ENCODE data around the gene JAK1. TPM values are rescaled to one million over a fixed set of nuclear protein-coding genes. Genes with fewer than 3 reads are reported as not detected.
A peak's percentile ranks its signal among the peaks of the same experiment; 100 is the strongest.

The JAK1 gene
- total RNA-seq, 1 experiment from 2014 or later = 339 TPM

DNA sequence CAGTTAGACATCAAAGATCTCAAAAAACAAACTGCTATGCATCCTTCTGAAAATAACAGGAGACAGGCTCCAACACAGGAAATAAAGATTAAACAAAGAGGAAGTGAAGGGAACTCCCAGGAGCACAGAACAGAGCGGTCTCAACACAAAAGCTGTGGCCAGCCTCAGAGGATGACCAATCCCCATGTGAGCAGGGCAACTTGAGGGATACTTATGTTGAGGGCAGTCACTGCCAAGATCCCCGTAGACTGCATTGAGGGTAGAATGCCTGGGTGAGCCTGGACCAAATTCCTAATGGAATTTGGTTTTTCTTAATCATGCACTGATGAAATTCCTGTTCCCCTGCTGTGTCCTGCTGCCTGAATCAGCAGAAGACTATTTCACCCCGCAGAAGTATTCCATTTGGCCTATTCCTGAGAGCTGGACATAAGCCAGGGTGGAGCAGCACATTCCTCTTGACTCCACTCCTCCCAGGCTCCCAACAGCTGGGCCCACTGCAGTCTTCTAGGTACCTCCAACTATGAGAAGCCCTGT is 49.0 kb downstream of the JAK1 start:
- no peak for TF ChIP-seq EZH2 (IDR thresholded peaks at IDR 0.05; ENCODE audit: borderline replicate concordance, low read depth, low read length, poor library complexity, severe bottlenecking)
- TF ChIP-seq, protein P1, sequence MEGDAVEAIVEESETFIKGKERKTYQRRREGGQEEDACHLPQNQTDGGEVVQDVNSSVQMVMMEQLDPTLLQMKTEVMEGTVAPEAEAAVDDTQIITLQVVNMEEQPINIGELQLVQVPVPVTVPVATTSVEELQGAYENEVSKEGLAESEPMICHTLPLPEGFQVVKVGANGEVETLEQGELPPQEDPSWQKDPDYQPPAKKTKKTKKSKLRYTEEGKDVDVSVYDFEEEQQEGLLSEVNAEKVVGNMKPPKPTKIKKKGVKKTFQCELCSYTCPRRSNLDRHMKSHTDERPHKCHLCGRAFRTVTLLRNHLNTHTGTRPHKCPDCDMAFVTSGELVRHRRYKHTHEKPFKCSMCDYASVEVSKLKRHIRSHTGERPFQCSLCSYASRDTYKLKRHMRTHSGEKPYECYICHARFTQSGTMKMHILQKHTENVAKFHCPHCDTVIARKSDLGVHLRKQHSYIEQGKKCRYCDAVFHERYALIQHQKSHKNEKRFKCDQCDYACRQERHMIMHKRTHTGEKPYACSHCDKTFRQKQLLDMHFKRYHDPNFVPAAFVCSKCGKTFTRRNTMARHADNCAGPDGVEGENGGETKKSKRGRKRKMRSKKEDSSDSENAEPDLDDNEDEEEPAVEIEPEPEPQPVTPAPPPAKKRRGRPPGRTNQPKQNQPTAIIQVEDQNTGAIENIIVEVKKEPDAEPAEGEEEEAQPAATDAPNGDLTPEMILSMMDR (conservative IDR thresholded peaks at IDR 0.05; ENCODE audit: low read depth, low read length) = no peak
- Histone ChIP-seq H3K27ac (ENCODE audit: low read depth, low read length, poor library complexity, severe bottlenecking) (peak overlapping the region; percentile 99), H3K4me1 (ENCODE audit: insufficient read depth, low read length, poor library complexity, severe bottlenecking) (peaks cover 85% of the 10 kb centered on the region), H3K36me3 (ENCODE audit: insufficient read depth, low read length, poor library complexity, severe bottlenecking) (no peaks in the 10 kb centered on the region), H3K27me3 (replicated peaks; ENCODE audit: insufficient read depth, low read depth, low read length, poor library complexity) (no peaks in the 10 kb centered on the region), H3K9me3 (ENCODE audit: low read depth, low read length, poor library complexity, severe bottlenecking) (no peaks in the 10 kb centered on the region), H3K4me3 (ENCODE audit: low read depth, low read length, poor library complexity, severe bottlenecking) (no peak overlapping the region)
- ChIA-PET CTCF (no interaction called here), POLR2A (ENCODE audit: low non-redundant PET) (no interaction called here)
- intact Hi-C loops (cut with micrococcal nuclease; ENCODE audit: unreplicated experiment) = loop anchor here (5.0 kb wide), 1 partner anchor 110 kb away; no protein-coding TSS in a partner anchor
- DNase-seq (ENCODE audit: low spot score) = peak; percentile 92
- BruUV-seq (replicated peaks) = no TSS peak

DNA sequence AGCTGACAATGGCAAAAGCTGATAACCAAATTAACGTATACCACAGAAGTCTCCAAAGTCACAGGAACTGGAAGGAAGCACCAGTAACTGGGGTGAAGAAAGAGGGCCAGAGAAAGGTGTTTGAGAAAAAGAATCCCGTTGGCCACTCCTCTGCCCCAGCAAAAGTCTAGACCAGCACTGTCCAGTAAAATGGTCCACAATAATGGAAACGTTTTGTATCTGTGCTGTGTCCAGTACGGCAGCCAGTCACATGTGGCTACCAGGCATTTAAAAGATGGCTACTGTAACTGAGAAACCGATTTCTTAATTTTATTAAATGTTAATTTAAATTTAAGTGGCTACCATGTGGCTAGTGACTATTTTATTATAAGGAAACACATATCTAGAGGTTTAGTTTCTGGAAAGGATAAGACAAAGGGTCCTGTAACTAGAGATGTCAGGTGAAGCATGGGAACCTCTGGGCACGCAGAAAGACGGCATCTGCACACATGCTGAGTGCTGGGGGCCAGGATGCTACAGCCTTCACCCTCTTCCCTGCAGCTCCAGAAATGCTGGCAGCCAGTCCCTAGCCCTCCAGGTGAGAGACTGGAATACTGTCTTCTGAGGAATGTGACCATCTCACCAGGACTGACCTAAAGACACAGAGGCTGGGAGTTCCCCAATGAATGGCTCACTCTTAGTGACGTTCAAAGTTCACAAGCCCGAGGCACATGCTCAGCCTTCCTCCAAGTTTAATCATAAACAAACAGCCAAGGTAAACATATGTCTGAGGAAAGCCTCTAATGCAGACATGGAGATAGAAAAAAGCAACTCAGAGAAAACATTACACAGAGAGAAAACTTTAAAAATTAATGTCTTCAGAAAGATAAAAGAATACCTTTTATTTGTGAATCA is 50.7 kb downstream of the JAK1 start:
- Histone ChIP-seq H3K9me3 (ENCODE audit: low read depth, low read length, poor library complexity, severe bottlenecking) (no peaks in the 10 kb centered on the region), H3K36me3 (ENCODE audit: insufficient read depth, low read length, poor library complexity, severe bottlenecking) (no peaks in the 10 kb centered on the region), H3K27me3 (replicated peaks; ENCODE audit: insufficient read depth, low read depth, low read length, poor library complexity) (no peaks in the 10 kb centered on the region), H3K4me3 (ENCODE audit: low read depth, low read length, poor library complexity, severe bottlenecking) (no peak overlapping the region), H3K4me1 (ENCODE audit: insufficient read depth, low read length, poor library complexity, severe bottlenecking) (peaks cover 85% of the 10 kb centered on the region), H3K27ac (ENCODE audit: low read depth, low read length, poor library complexity, severe bottlenecking) (peak overlapping the region; percentile 99)
- TF ChIP-seq EZH2 (IDR thresholded peaks at IDR 0.05; ENCODE audit: borderline replicate concordance, low read depth, low read length, poor library complexity, severe bottlenecking) = no peak
- TF ChIP-seq, protein P1 (conservative IDR thresholded peaks at IDR 0.05; ENCODE audit: low read depth, low read length) = no peak
- BruUV-seq (replicated peaks) = no TSS peak
- POLR2A ChIA-PET (ENCODE audit: low non-redundant PET) = no interaction called here
- CTCF ChIA-PET = no interaction called here
- DNase-seq (ENCODE audit: low spot score) = no peak
- intact Hi-C loops (cut with micrococcal nuclease; ENCODE audit: unreplicated experiment) = loop anchor here (5.0 kb wide), 1 partner anchor 112 kb away; no protein-coding TSS in a partner anchor

DNA sequence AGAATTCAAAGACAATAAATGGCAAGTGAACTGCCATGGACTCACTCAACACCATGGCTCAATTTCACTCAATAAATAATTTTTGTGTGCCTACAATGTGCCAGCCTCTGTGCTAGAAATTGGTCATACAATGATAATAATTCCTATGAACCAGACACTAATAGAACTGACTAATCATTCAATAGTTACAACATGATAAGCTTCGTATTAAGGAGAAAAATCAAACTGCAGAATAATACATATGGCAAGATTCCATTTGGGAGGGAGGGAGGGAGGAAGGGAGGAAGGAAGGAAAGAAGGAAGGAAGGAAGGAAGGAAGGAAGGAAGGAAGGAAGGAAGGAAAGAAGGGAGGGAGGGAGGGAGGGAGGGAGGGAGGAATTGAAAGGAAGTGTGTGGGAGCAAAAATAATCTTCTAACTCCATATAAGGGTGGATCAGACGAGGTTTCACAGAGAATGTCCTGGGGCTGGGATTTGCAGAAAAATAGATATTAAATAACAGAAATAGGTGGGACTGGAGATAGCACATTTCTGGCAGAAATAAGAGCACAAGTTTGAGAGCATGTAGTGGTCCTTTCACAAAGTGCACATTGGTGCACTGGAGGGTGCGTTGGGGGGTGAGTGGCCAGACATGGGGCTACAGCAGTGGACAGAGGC is 52.9 kb downstream of the JAK1 start:
- Histone ChIP-seq H3K4me3 (ENCODE audit: low read depth, low read length, poor library complexity, severe bottlenecking) (no peak overlapping the region), H3K9me3 (ENCODE audit: low read depth, low read length, poor library complexity, severe bottlenecking) (no peaks in the 10 kb centered on the region), H3K27me3 (replicated peaks; ENCODE audit: insufficient read depth, low read depth, low read length, poor library complexity) (no peaks in the 10 kb centered on the region), H3K27ac (ENCODE audit: low read depth, low read length, poor library complexity, severe bottlenecking) (peak overlapping the region; percentile 99), H3K36me3 (ENCODE audit: insufficient read depth, low read length, poor library complexity, severe bottlenecking) (no peaks in the 10 kb centered on the region), H3K4me1 (ENCODE audit: insufficient read depth, low read length, poor library complexity, severe bottlenecking) (peaks cover 97% of the 10 kb centered on the region)
- TF ChIP-seq, protein P1 (conservative IDR thresholded peaks at IDR 0.05; ENCODE audit: low read depth, low read length) = no peak
- no peak for TF ChIP-seq EZH2 (IDR thresholded peaks at IDR 0.05; ENCODE audit: borderline replicate concordance, low read depth, low read length, poor library complexity, severe bottlenecking)
- intact Hi-C loops (cut with micrococcal nuclease; ENCODE audit: unreplicated experiment) = loop anchor here (1.0 to 2.0 kb wide), 2 partner anchors 49 to 551 kb away; no protein-coding TSS in a partner anchor
- CTCF ChIA-PET = no interaction called here
- DNase-seq (ENCODE audit: low spot score) = peak; percentile 91
- no TSS peak for BruUV-seq (replicated peaks)
- POLR2A ChIA-PET (ENCODE audit: low non-redundant PET) = interaction anchor here (1.0 kb wide), 1 partner anchor 162 kb away, joined by 11 read pairs; no protein-coding TSS in a partner anchor
